HCT116 (cell line): ENCODE results near the gene PUSL1. TPM values are rescaled to one million over a fixed set of nuclear protein-coding genes. Genes with fewer than 3 reads are reported as not detected.

Experiments used
- ATAC-seq: fragments of 200-7000 bp; cut with Tn5 transposase; 2 replicates; pipeline ENCODE4 v1.9.1; 2020; ENCODE audit warnings: mild to moderate bottlenecking, moderate library complexity
- BruUV-seq: library from RNA; stranded (reverse); fragments of 400-500 nt; replicated peaks from 2 replicates; lab custom pipeline; 2021; lab: Mats Ljungman, UMichigan
- CTCF ChIA-PET: fragments of 300-600 bp; sonication (Branson Sonifier 250); formaldehyde crosslinking; loops from one replicate; lab custom pipeline; 2021; ENCODE audit warnings: antibody characterized with exemption; lab: Charles Lee
- POLR2A ChIA-PET: fragments of 300-600, 350-600 bp; sonication (Branson Sonifier 250); formaldehyde crosslinking; loops from one replicate; lab custom pipeline; 2021; ENCODE audit warnings: antibody characterized with exemption; lab: Charles Lee
- RAD21 ChIA-PET, 2 experiments: fragments of 300-600 bp; sonication (Branson Sonifier 250); formaldehyde crosslinking; loops; one replicate each; lab custom pipeline; 2023; ENCODE audit warnings: low total read pairs in 2 of 2; ENCODE audit not compliant: uncharacterized antibody in 2 of 2, unreplicated experiment in 2 of 2, low non-redundant PET in 1 of 2; lab: Charles Lee
- DNase-seq: peaks from one replicate; pipeline ENCODE4 v3.0.0-alpha.2; 2010; ENCODE audit warnings: low read depth, low spot score
- H2AFZ ChIP-seq: fragments of 200-600 bp; shearing (Covaris generic), sonication (generic); 2 replicates; pipeline ENCODE4 v1.6.1; 2017; ENCODE audit warnings: low read depth, mixed run types, mixed read lengths, antibody characterized with exemption, low read length; ENCODE audit not compliant: poor library complexity, severe bottlenecking
- H3K27ac ChIP-seq: 2 replicates; pipeline ENCODE4 v1.5.1; 2012; ENCODE audit warnings: low read depth, low read length
- H3K27me3 ChIP-seq: fragments of 200-600 bp; sonication (generic); 2 replicates; pipeline ENCODE4 v1.6.1; 2016; ENCODE audit warnings: mixed run types, low read length, mixed read lengths; ENCODE audit not compliant: insufficient read depth
- H3K36me3 ChIP-seq, 2 experiments: fragments of 200-500 bp in 1 of 2; fragments of 200-600 bp in 1 of 2; sonication (Bioruptor generic) in 1 of 2; sonication (generic) in 1 of 2; 2 replicates each; pipeline versions ENCODE4 v1.5.1 to v1.6.1; 2014 to 2016; ENCODE audit warnings: low read length in 2 of 2, inconsistent platforms in 1 of 2, mixed read lengths in 1 of 2, mixed run types in 1 of 2; ENCODE audit not compliant: insufficient read depth in 2 of 2, control insufficient read depth in 1 of 2
- H3K4me1 ChIP-seq, 2 experiments: fragments of 200-600 bp in 1 of 2; sonication (generic) in 1 of 2; 2 replicates each; pipeline versions ENCODE4 v1.5.1 to v1.6.1; 2012 to 2017; ENCODE audit warnings: low read length in 2 of 2, inconsistent platforms in 1 of 2, mild to moderate bottlenecking in 1 of 2, mixed read lengths in 1 of 2, mixed run types in 1 of 2, moderate library complexity in 1 of 2; ENCODE audit not compliant: insufficient read depth in 2 of 2, control insufficient read depth in 1 of 2
- H3K4me2 ChIP-seq: fragments of 200-600 bp; sonication (generic); 2 replicates; pipeline ENCODE4 v1.6.1; 2017; ENCODE audit warnings: mixed run types, low read length, mixed read lengths
- H3K4me3 ChIP-seq, 2 experiments: fragments of 200-600 bp in 1 of 2; sonication (generic) in 1 of 2; replicated peaks in 1 of 2; 2 replicates each; pipeline ENCODE4 v1.5.1; 2011 to 2016; ENCODE audit warnings: low read length in 2 of 2, control low read depth in 1 of 2, low read depth in 1 of 2, mild to moderate bottlenecking in 1 of 2, mixed read lengths in 1 of 2, mixed run types in 1 of 2
- H3K79me2 ChIP-seq: fragments of 200-600 bp; sonication (generic); 2 replicates; pipeline ENCODE4 v1.6.1; 2017; ENCODE audit warnings: mild to moderate bottlenecking, mixed run types, low read length, moderate library complexity, mixed read lengths; ENCODE audit not compliant: insufficient read depth
- H3K9ac ChIP-seq: fragments of 200-600 bp; sonication (generic); 2 replicates; pipeline ENCODE4 v1.6.1; 2016; ENCODE audit warnings: low read length, mixed read lengths
- H3K9me2 ChIP-seq: fragments of 200-600 bp; sonication (generic), shearing (Covaris generic); 2 replicates; pipeline ENCODE4 v1.6.1; 2017; ENCODE audit warnings: mixed run types, mild to moderate bottlenecking, moderate library complexity; ENCODE audit not compliant: insufficient read depth
- H3K9me3 ChIP-seq, 2 experiments: fragments of 200-500 bp in 1 of 2; fragments of 200-600 bp in 1 of 2; sonication (Bioruptor generic) in 1 of 2; sonication (generic) in 1 of 2; 2 replicates each; pipeline ENCODE4 v1.6.1; 2014 to 2017; ENCODE audit warnings: low read length in 2 of 2, mixed read lengths in 2 of 2, inconsistent platforms in 1 of 2, low read depth in 1 of 2, mild to moderate bottlenecking in 1 of 2, mixed run types in 1 of 2, moderate library complexity in 1 of 2; ENCODE audit not compliant: control insufficient read depth in 1 of 2, insufficient read depth in 1 of 2
- H4K20me1 ChIP-seq: fragments of 200-600 bp; sonication (generic), shearing (Covaris generic); 2 replicates; pipeline ENCODE4 v1.6.1; 2017; ENCODE audit warnings: mixed run types, mild to moderate bottlenecking, moderate library complexity; ENCODE audit not compliant: insufficient read depth
- CBX3 ChIP-seq: IDR thresholded peaks from 2 replicates; pipeline ENCODE4 v1.6.1; 2012; ENCODE audit warnings: low read depth
- POLR2A ChIP-seq: IDR thresholded peaks from 2 replicates; pipeline ENCODE4 v1.7.0; 2011; ENCODE audit warnings: borderline replicate concordance; ENCODE audit not compliant: insufficient read depth, insufficient read length; ENCODE audit errors: extremely low read depth
- RAD21 ChIP-seq: IDR thresholded peaks from 2 replicates; pipeline ENCODE4 v1.6.1; 2012; ENCODE audit warnings: low read depth, mild to moderate bottlenecking
- ZFX ChIP-seq: fragments of 450-650 bp; IDR thresholded peaks from 2 replicates; pipeline ENCODE4 v1.6.1; 2017
- ZNF274 ChIP-seq: fragments of 200-500 bp; sonication (Bioruptor generic); IDR thresholded peaks from 2 replicates; pipeline ENCODE4 v1.6.1; 2014; ENCODE audit warnings: mild to moderate bottlenecking, low read depth, low read length, inconsistent platforms
- intact Hi-C: fragments of 100-400 bp; cut with micrococcal nuclease; formaldehyde crosslinking; loops from 2 replicates; pipeline ENCODE4 v1.10.0; 2022
- total RNA-seq: library from RNA; stranded (reverse); gene quantifications from one replicate; pipeline ENCODE4 v1.2.1, GENCODE V29; 2021; ENCODE audit not compliant: unreplicated experiment
- TF ChIP-seq, protein P1 (sequence below), 3 experiments: fragments of 200-600 bp in 1 of 3; sonication (generic) in 1 of 3; IDR thresholded peaks in 2 of 3; conservative IDR thresholded peaks in 1 of 3; 2 replicates each; pipeline ENCODE4 v1.5.1; 2012 to 2017; ENCODE audit warnings: low read depth in 2 of 3, low read length in 2 of 3, antibody characterized with exemption in 1 of 3, borderline replicate concordance in 1 of 3, control low read depth in 1 of 3, mild to moderate bottlenecking in 1 of 3, mixed read lengths in 1 of 3, mixed run types in 1 of 3, moderate library complexity in 1 of 3; ENCODE audit not compliant: insufficient read depth in 1 of 3
- TF ChIP-seq, protein P2 (sequence below): IDR thresholded peaks from 2 replicates; pipeline ENCODE4 v1.6.1; 2011; ENCODE audit warnings: mild to moderate bottlenecking, low read length, moderate library complexity; ENCODE audit not compliant: insufficient replicate concordance; ENCODE audit errors: extremely low read depth
- TF ChIP-seq, protein P3 (sequence below): IDR thresholded peaks from 2 replicates; pipeline ENCODE4 v1.6.1; 2012; ENCODE audit warnings: low read depth

The PUSL1 gene
- total RNA-seq, 1 experiment from 2014 or later = 47.2 TPM

DNA sequence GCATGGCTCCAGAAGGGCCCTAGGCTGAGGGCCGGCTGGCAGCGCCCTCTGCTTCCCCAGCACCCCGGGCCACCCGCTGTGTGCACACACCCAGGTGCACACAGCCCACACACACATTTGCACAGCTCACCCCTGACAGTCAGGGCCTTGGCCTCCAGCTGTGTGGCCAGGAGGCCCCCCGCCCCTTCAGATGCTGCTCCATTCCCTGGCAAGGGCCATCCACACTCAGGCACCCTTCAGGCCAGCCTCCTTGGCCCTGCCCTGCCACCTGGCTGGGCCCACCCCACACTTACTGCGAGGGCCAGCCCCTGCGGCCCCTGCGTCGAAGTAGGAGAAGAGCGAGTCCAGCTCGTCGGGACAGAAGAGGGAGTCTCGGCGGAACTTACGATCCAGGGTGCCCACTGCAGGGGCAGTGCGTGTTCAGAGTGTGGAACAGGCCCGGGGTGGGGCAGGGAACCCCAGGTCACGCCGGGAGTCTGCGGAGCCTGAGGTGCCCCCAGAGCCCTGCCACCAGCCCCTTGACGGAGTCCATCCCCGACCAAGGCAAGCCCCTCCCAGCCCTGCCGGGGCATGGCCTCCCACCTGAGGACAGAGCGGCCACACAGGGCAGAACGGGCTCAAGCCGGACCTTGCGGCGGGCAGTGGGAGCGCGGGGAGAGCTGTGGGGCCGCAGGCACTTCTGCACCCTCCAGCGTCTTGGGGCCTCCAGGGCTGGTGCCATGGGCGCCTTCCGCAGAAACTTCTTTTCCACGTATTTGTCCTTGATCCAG is 13.1 kb upstream of the PUSL1 start:
- no peaks in the 10 kb centered on the region for H3K9me3 ChIP-seq
- no peak for ATAC-seq
- H3K9ac ChIP-seq = no peak overlapping the region
- no peaks in the 10 kb centered on the region for H3K79me2 ChIP-seq
- no peaks in the 10 kb centered on the region for H3K27me3 ChIP-seq
- no TSS peak for BruUV-seq
- H3K36me3 ChIP-seq = no peaks in the 10 kb centered on the region
- no peaks in the 10 kb centered on the region for H4K20me1 ChIP-seq
- no peak overlapping the region for H3K4me3 ChIP-seq
- TF ChIP-seq POLR2A = no peak
- no peak overlapping the region for H2AFZ ChIP-seq
- H3K9me2 ChIP-seq = no peaks in the 10 kb centered on the region
- intact Hi-C loops = no loop called here
- no peak overlapping the region for H3K4me2 ChIP-seq
- RAD21 ChIA-PET = no interaction called here
- POLR2A ChIA-PET = interaction anchor here (0.6 kb wide), 1 partner anchor 221 kb away, joined by 3 read pairs; the partner anchor contains the start of gene RNF223
- no peak overlapping the region for H3K27ac ChIP-seq
- H3K4me1 ChIP-seq = peaks cover 13 to 33% of the 10 kb centered on the region in 2 experiments
- DNase-seq = no peak
- CTCF ChIA-PET = no interaction called here

DNA sequence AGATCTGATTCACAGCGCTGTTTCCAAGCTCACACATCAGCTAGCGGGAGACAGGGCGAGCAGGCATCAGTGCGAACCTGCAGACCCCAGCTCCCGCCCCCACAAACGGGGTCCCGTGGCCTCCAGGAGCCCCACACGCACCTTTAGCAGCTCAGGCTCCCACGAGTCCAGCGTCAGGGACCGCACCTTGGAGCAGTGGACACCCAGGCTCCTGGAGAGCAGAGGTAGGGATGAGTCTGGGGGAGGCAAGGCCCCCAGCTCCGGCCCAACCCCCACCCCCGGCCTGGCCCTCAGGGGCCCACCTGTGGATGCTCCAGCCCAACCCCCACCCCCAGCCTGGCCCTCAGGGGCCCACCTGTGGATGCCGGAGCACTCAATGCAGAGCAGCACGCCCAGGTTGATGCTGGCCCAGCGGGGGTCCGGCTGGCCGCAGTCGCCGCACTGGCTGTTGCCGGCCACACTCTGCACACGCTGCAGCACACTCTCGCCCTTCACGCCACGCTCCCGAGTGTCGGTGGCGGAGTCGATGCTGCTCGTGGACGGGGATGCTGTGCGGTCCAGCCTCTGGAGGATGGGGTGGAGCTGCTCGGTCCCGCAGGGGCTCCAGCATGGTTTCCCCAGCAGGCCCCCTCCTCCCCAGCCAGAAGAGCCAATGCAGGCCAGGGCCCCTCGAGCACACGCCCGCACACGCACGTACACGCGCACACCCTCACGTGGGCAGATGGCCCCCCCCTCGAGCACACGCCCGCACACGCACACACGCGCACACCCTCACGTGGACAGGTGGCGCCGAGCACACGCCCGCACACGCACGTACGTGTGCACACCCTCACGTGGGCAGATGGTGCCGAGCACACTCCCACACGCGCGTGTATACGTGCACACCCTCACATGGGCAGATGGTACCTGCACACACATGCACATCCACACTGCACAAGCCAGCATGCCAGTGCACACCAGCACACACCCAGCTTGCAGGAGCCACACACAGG is 12.0 kb upstream of the PUSL1 start:
- ATAC-seq = no peak
- DNase-seq = no peak
- Histone ChIP-seq H3K4me2 (no peak overlapping the region), H3K79me2 (no peaks in the 10 kb centered on the region), H3K4me1 (peaks cover 3 to 22% of the 10 kb centered on the region in 2 experiments), H2AFZ (no peak overlapping the region), H4K20me1 (no peaks in the 10 kb centered on the region), H3K36me3 (no peaks in the 10 kb centered on the region), H3K9ac (no peak overlapping the region), H3K9me2 (no peaks in the 10 kb centered on the region), H3K27ac (no peak overlapping the region), H3K27me3 (no peaks in the 10 kb centered on the region), H3K4me3 (no peak overlapping the region), H3K9me3 (no peaks in the 10 kb centered on the region)
- BruUV-seq = no TSS peak
- intact Hi-C loops = no loop called here
- RAD21 ChIA-PET = no interaction called here
- CTCF ChIA-PET = no interaction called here
- POLR2A ChIA-PET = no interaction called here
- TF ChIP-seq ZFX = no peak
- TF ChIP-seq ZNF274 = no peak
- TF ChIP-seq, protein P1, sequence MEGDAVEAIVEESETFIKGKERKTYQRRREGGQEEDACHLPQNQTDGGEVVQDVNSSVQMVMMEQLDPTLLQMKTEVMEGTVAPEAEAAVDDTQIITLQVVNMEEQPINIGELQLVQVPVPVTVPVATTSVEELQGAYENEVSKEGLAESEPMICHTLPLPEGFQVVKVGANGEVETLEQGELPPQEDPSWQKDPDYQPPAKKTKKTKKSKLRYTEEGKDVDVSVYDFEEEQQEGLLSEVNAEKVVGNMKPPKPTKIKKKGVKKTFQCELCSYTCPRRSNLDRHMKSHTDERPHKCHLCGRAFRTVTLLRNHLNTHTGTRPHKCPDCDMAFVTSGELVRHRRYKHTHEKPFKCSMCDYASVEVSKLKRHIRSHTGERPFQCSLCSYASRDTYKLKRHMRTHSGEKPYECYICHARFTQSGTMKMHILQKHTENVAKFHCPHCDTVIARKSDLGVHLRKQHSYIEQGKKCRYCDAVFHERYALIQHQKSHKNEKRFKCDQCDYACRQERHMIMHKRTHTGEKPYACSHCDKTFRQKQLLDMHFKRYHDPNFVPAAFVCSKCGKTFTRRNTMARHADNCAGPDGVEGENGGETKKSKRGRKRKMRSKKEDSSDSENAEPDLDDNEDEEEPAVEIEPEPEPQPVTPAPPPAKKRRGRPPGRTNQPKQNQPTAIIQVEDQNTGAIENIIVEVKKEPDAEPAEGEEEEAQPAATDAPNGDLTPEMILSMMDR (IDR thresholded peaks at IDR 0.05 in 2 of 3, conservative IDR thresholded peaks at IDR 0.05 in 1 of 3; ENCODE audit: borderline replicate concordance in 1 of 3, insufficient read depth in 1 of 3, low read depth in 2 of 3, low read length in 2 of 3) = no peak
- TF ChIP-seq RAD21 = no peak
- TF ChIP-seq, protein P2, sequence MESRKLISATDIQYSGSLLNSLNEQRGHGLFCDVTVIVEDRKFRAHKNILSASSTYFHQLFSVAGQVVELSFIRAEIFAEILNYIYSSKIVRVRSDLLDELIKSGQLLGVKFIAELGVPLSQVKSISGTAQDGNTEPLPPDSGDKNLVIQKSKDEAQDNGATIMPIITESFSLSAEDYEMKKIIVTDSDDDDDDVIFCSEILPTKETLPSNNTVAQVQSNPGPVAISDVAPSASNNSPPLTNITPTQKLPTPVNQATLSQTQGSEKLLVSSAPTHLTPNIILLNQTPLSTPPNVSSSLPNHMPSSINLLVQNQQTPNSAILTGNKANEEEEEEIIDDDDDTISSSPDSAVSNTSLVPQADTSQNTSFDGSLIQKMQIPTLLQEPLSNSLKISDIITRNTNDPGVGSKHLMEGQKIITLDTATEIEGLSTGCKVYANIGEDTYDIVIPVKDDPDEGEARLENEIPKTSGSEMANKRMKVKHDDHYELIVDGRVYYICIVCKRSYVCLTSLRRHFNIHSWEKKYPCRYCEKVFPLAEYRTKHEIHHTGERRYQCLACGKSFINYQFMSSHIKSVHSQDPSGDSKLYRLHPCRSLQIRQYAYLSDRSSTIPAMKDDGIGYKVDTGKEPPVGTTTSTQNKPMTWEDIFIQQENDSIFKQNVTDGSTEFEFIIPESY = no peak
- TF ChIP-seq, protein P3, sequence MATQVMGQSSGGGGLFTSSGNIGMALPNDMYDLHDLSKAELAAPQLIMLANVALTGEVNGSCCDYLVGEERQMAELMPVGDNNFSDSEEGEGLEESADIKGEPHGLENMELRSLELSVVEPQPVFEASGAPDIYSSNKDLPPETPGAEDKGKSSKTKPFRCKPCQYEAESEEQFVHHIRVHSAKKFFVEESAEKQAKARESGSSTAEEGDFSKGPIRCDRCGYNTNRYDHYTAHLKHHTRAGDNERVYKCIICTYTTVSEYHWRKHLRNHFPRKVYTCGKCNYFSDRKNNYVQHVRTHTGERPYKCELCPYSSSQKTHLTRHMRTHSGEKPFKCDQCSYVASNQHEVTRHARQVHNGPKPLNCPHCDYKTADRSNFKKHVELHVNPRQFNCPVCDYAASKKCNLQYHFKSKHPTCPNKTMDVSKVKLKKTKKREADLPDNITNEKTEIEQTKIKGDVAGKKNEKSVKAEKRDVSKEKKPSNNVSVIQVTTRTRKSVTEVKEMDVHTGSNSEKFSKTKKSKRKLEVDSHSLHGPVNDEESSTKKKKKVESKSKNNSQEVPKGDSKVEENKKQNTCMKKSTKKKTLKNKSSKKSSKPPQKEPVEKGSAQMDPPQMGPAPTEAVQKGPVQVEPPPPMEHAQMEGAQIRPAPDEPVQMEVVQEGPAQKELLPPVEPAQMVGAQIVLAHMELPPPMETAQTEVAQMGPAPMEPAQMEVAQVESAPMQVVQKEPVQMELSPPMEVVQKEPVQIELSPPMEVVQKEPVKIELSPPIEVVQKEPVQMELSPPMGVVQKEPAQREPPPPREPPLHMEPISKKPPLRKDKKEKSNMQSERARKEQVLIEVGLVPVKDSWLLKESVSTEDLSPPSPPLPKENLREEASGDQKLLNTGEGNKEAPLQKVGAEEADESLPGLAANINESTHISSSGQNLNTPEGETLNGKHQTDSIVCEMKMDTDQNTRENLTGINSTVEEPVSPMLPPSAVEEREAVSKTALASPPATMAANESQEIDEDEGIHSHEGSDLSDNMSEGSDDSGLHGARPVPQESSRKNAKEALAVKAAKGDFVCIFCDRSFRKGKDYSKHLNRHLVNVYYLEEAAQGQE = no peak
- no peak for TF ChIP-seq CBX3
